ENCODE data around the gene AMFR. TPM values are rescaled to one million over a fixed set of nuclear protein-coding genes. Genes with fewer than 3 reads are reported as not detected.

AMFR gene
- total RNA-seq, 1 donor from 2014 or later: 133 TPM

DNA sequence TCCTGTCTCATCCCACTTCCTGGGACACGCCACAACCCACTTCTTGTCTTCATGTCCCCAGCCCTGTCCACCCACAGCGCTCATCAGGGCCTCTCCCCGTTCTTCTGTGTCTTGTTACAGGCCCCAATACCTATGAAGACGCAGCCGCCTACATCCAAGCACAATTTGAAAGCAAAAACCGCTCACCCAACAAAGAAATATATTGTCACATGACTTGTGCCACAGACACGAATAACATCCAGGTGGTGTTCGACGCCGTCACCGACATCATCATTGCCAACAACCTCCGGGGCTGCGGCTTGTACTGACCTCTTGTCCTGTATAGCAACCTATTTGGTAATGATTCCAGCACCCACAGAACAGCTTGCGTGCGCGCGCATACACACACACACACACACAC, 70.6 kb downstream of the AMFR start:
- Histone ChIP-seq H3K27me3 (ENCODE audit: control insufficient read depth, insufficient read depth, low read length) (peaks cover 7% of the 10 kb centered on the region), H3K36me3 (ENCODE audit: control insufficient read depth, insufficient read depth, low read length) (no peaks in the 10 kb centered on the region), H3K4me3 (ENCODE audit: low read depth, low read length) (no peak overlapping the region)
- no peak for DNase-seq (ENCODE audit: low read depth)
- TF ChIP-seq, protein P1, sequence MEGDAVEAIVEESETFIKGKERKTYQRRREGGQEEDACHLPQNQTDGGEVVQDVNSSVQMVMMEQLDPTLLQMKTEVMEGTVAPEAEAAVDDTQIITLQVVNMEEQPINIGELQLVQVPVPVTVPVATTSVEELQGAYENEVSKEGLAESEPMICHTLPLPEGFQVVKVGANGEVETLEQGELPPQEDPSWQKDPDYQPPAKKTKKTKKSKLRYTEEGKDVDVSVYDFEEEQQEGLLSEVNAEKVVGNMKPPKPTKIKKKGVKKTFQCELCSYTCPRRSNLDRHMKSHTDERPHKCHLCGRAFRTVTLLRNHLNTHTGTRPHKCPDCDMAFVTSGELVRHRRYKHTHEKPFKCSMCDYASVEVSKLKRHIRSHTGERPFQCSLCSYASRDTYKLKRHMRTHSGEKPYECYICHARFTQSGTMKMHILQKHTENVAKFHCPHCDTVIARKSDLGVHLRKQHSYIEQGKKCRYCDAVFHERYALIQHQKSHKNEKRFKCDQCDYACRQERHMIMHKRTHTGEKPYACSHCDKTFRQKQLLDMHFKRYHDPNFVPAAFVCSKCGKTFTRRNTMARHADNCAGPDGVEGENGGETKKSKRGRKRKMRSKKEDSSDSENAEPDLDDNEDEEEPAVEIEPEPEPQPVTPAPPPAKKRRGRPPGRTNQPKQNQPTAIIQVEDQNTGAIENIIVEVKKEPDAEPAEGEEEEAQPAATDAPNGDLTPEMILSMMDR (IDR thresholded peaks at IDR 0.05; ENCODE audit: insufficient read depth, low read length, poor library complexity, severe bottlenecking): no peak

DNA sequence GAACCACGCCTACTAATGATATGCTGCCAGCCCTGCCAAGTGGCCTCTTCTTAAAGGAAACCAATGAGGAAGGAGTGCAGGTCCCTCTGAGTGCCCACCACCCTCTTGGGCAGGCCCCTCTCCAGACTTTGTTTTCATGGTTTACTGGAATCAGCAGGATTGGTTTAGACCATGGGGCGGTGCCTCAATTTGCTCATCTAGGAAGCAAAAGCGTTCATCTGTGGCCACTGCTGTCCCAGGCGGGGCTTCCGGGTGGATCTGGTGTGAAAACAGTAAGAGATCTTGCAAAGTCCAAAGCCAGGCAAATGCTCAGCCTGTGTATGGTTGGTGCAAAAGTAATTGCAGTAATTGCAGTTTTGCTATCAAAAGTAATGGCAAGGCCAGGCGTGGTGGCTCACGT, 71.3 kb downstream of the AMFR start:
- Histone ChIP-seq H3K27me3 (ENCODE audit: control insufficient read depth, insufficient read depth, low read length) (peaks cover 7% of the 10 kb centered on the region), H3K36me3 (ENCODE audit: control insufficient read depth, insufficient read depth, low read length) (no peaks in the 10 kb centered on the region), H3K4me3 (ENCODE audit: low read depth, low read length) (no peak overlapping the region)
- no peak for DNase-seq (ENCODE audit: low read depth)
- TF ChIP-seq, protein P1 (IDR thresholded peaks at IDR 0.05; ENCODE audit: insufficient read depth, low read length, poor library complexity, severe bottlenecking): no peak

DNA sequence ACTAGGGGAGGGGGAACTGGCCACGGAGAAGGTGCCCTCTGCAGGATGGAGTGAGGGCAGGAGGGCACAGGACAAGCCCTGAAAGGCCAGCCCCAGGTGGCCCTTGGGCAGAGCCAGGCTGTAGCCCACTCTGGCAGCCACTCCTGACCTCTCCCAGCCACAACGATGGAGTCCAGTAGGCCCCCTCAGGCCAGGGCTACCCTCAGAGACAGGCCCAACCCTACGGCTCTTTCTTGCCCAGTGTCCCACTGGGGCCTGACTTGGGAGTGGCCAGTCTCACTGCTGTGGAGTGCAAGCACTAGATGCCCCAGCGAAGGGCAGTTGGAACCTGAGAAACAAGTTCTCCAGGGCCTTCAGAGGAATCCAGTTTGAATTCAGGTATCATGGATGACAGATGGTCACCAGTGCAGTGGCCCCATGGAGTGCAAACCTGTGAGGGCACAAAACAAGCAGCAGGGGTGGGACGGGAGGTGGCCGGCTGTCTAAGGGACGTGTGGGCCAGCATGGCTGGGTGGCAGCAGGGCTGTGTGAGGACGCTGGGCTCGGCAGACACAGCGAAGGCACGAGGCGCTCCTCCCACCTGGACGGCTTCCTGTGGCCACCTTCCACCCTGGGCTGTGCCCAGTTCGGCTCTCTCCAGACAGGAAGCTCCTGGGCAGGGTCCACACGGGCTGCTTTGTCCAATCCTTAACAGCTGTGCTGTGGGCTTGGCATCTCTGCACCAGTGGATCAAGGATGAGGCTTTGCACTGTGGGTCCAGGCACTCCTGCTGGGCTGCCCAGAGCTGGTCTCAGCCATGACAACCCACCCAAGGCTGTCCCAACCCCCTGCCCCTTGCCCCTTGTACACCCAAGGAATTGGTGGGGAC, 72.1 kb downstream of the AMFR start:
- H3K36me3 ChIP-seq (ENCODE audit: control insufficient read depth, insufficient read depth, low read length): no peaks in the 10 kb centered on the region
- H3K4me3 ChIP-seq (ENCODE audit: low read depth, low read length): no peak overlapping the region
- TF ChIP-seq, protein P1 (IDR thresholded peaks at IDR 0.05; ENCODE audit: insufficient read depth, low read length, poor library complexity, severe bottlenecking): no peak
- H3K27me3 ChIP-seq (ENCODE audit: control insufficient read depth, insufficient read depth, low read length): peaks cover 7% of the 10 kb centered on the region
- DNase-seq (ENCODE audit: low read depth): no peak

DNA sequence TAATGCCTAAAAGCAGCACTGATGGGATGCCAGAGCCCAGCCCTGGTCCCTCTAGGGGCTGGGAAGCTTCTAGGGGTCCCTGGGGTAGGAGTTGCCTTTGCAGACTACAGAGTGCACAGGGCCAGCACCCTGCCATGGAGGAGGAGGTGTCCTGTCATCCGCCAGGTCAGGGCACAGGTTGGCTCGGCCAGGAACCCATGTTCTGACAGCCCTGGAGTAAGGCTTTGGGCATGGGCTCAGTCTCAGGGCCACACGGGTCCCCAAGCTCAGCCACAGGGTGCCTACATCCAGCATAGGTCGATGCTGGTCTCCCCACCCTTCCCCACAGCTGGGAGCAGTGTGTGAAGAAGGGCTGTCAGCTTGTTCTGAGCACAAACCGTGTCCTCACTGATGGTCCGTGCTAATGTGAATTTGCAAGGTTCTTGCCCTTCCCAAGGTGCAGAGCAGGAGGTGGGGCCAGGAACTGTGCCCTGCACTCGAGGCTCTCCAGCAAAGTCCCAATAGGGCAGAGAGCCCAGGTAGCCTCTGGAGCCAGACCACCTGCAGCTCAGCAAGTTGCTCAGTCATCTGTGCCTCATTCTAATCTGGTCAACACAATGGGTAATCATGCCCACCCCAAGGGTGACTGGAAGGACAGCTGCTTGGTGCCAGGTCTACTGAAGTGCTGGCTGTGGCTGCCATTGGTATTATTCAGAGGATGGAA, 72.8 kb downstream of the AMFR start:
- DNase-seq (ENCODE audit: low read depth): no peak
- Histone ChIP-seq H3K27me3 (ENCODE audit: control insufficient read depth, insufficient read depth, low read length) (peaks cover 7% of the 10 kb centered on the region), H3K4me3 (ENCODE audit: low read depth, low read length) (no peak overlapping the region), H3K36me3 (ENCODE audit: control insufficient read depth, insufficient read depth, low read length) (no peaks in the 10 kb centered on the region)
- TF ChIP-seq, protein P1 (IDR thresholded peaks at IDR 0.05; ENCODE audit: insufficient read depth, low read length, poor library complexity, severe bottlenecking): no peak

DNA sequence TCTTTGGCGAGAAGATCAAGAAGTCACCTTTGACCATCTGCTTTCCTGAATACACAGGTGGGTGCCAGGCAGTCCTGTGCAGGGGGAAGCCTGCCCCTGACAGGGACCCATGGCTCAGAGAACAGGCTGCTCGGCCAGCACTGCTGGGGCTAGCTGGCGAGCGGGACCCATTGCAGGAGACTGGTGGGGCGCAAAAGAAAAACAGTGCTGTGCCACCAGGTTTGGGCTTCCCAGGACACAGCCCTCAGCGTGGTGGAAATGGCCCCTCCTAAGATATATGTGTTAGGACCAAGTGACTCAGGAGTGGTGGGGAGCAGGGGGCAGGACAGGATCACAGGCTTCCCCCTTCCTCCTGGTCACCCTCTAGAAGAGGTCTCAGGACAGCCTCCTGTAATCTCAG, 73.9 kb downstream of the AMFR start:
- Histone ChIP-seq H3K27me3 (ENCODE audit: control insufficient read depth, insufficient read depth, low read length) (peaks cover 7% of the 10 kb centered on the region), H3K36me3 (ENCODE audit: control insufficient read depth, insufficient read depth, low read length) (no peaks in the 10 kb centered on the region), H3K4me3 (ENCODE audit: low read depth, low read length) (no peak overlapping the region)
- DNase-seq (ENCODE audit: low read depth): no peak
- TF ChIP-seq, protein P1 (IDR thresholded peaks at IDR 0.05; ENCODE audit: insufficient read depth, low read length, poor library complexity, severe bottlenecking): no peak

All from kidney epithelial cell (primary cell).